Measurements from ENCODE around the gene PDE6G. TPM values are rescaled to one million over a fixed set of nuclear protein-coding genes. Genes with fewer than 3 reads are reported as not detected.

Gene PDE6G
- total RNA-seq, 3 donors from 2014 or later, result 1.9 TPM; not detected in 2

DNA sequence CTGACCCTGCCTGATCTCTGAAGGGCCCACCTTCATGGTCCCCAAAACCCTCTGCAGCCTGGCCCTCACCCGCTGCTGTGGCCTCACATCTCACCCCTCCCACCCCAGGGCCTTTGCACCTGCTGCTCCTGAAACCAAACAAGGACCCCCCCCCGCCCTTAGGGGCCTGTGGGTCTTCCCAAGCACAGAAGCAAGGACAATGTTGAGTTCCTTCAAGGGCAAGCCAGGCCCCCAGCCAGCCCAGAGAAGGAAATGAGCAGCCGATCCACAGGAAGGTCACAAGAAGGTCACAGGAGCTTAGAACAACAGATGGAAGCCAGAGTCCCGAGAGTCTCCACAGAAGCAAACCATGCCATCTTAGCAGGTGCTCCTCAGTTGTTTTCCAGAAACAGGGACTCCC is 493 bp upstream of the PDE6G start:
- no peak overlapping the region for H3K4me3 ChIP-seq
- DNase-seq (ENCODE audit: low spot score in 2 of 2), result no peak

GRCh38 chr17:81655378-81656117 is 794 bp downstream of the PDE6G start:
- no peak for DNase-seq (ENCODE audit: low spot score in 2 of 2)
- TF ChIP-seq CTCF (IDR thresholded peaks at IDR 0.05) (no peak), POLR2AphosphoS5 (IDR thresholded peaks at IDR 0.05) (no peak), POLR2A (IDR thresholded peaks at IDR 0.05) (no peak)
- intact Hi-C loops (cut with DNase I; ENCODE audit: low total_unique reads), result no loop called here
- H3K36me3 ChIP-seq, result no peaks in the 10 kb centered on the region
- H3K4me3 ChIP-seq, result no peak overlapping the region
- no peaks in the 10 kb centered on the region for H3K4me1 ChIP-seq
- H3K9me3 ChIP-seq, result no peaks in the 10 kb centered on the region
- H3K27me3 ChIP-seq, result peaks cover 0 to 30% of the 10 kb centered on the region in 2 donors
- no peak overlapping the region for H3K27ac ChIP-seq

More for the DNA sequence above, 493 bp upstream of the PDE6G start:
- Histone ChIP-seq H3K27ac (no peak overlapping the region), H3K4me1 (no peaks in the 10 kb centered on the region), H3K9me3 (no peaks in the 10 kb centered on the region), H3K36me3 (no peaks in the 10 kb centered on the region), H3K27me3 (peaks cover 0 to 17% of the 10 kb centered on the region in 2 donors)
- no peak for TF ChIP-seq CTCF (IDR thresholded peaks at IDR 0.05)
- TF ChIP-seq POLR2A (IDR thresholded peaks at IDR 0.05), result no peak
- TF ChIP-seq POLR2AphosphoS5 (IDR thresholded peaks at IDR 0.05), result no peak
- intact Hi-C loops (cut with DNase I; ENCODE audit: low total_unique reads), result no loop called here

DNA sequence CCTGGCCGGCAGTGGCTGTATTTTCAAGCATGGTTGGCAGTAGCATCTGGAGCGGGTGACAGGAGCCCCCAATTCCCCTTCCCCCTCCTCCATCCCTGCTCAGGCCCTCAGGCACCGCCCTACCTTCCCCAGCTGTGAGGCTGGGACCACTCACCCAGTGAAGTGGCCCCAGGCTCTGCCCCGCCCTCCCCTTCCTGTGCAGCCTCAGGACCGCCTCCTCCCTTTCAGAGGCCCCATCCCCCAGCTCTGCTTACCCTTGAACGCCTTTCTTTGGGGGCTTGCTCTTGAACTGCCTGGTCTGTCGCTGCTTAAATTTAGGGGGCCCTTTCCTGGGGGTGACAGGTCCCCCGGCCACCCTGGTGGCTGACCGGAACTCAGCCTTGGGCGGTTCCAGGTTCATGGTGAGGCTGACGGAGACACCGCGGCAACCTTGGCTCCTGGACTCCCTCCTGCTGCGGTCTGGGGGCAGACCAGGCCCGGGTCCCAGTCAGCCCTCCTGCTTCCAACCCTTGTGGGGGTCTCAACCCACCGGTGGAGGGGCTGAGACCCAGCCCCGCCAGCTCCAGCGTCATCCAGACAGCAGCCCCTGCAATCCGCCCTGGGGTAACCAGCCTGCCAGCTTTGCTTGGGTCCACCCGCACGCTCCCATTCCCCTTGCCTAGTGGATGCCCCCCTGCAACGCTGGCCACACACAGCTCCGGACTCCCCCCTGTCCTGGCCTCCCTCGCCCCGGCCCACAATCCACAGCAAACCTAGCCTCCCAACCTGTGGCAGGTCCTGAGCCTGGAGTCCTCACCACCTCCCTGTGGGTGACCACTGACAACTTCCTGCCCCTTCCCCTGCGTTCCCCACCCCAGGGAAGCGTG is 3.2 kb downstream of the PDE6G start:
- no peak overlapping the region for H3K4me3 ChIP-seq
- H3K27me3 ChIP-seq, result peaks cover 3 to 51% of the 10 kb centered on the region in 2 donors
- no peaks in the 10 kb centered on the region for H3K4me1 ChIP-seq
- DNase-seq (ENCODE audit: low spot score in 2 of 2), result no peak
- peaks cover 0 to 6% of the 10 kb centered on the region in 2 donors for H3K9me3 ChIP-seq
- intact Hi-C loops (cut with DNase I; ENCODE audit: low total_unique reads), result no loop called here
- H3K36me3 ChIP-seq, result no peaks in the 10 kb centered on the region
- TF ChIP-seq POLR2A (IDR thresholded peaks at IDR 0.05), result no peak
- TF ChIP-seq CTCF (IDR thresholded peaks at IDR 0.05), result no peak
- TF ChIP-seq POLR2AphosphoS5 (IDR thresholded peaks at IDR 0.05), result no peak
- no peak overlapping the region for H3K27ac ChIP-seq

GRCh38 chr17:81651692-81652091 is 4.7 kb downstream of the PDE6G start:
- Histone ChIP-seq H3K4me3 (no peak overlapping the region), H3K27me3 (peaks cover 3 to 58% of the 10 kb centered on the region in 2 donors), H3K4me1 (no peaks in the 10 kb centered on the region), H3K36me3 (no peaks in the 10 kb centered on the region), H3K27ac (no peak overlapping the region), H3K9me3 (peaks cover 0 to 6% of the 10 kb centered on the region in 2 donors)
- DNase-seq (ENCODE audit: low spot score in 2 of 2), result no peak
- intact Hi-C loops (cut with DNase I; ENCODE audit: low total_unique reads), result no loop called here
- TF ChIP-seq POLR2A (IDR thresholded peaks at IDR 0.05) (no peak), CTCF (IDR thresholded peaks at IDR 0.05) (no peak), POLR2AphosphoS5 (IDR thresholded peaks at IDR 0.05) (no peak)

- H3K9me3 ChIP-seq, result peaks cover 0 to 6% of the 10 kb centered on the region in 2 donors
- H3K36me3 ChIP-seq, result no peaks in the 10 kb centered on the region
- H3K4me3 ChIP-seq, result no peak overlapping the region
- H3K27ac ChIP-seq, result no peak overlapping the region
- intact Hi-C loops (cut with DNase I; ENCODE audit: low total_unique reads), result no loop called here
- no peaks in the 10 kb centered on the region for H3K4me1 ChIP-seq
- TF ChIP-seq POLR2AphosphoS5 (IDR thresholded peaks at IDR 0.05) (no peak), CTCF (IDR thresholded peaks at IDR 0.05) (no peak), POLR2A (IDR thresholded peaks at IDR 0.05) (no peak)
- no peak for DNase-seq (ENCODE audit: low spot score in 2 of 2)
- peaks cover 3 to 58% of the 10 kb centered on the region in 2 donors for H3K27me3 ChIP-seq
Observed at GRCh38 chr17:81650951-81651350, 5.4 kb downstream of the PDE6G start.

Measured in breast epithelium (tissue), 4 donors.